ENCODE results near the gene TSPAN11. TPM values are rescaled to one million over a fixed set of nuclear protein-coding genes. Genes with fewer than 3 reads are reported as not detected.

TSPAN11 gene
- total and polyA plus RNA-seq, 12 donors, result 0.30 to 6.2 (median 1.2) TPM

DNA sequence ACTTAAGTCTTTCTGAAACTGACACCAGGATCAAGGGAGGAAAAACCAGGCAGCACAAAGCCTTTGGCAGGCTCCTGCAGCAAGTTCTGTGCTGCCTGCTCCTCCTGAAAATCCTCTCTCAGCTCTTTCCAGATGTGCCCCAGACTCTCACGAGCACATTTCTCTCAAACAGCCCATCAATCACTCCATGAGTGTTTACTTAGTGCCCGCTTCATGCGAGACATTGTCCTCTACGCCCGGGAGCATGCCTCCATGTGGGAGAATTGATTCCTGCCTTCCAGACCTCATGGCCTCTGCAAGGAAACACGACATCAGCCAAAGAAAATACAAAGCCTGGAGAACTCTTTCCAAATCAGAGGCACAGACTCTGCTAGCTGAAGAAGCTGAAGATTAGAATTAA lies 46.5 kb upstream of the TSPAN11 start:
- TF ChIP-seq POLR2A (IDR thresholded peaks at IDR 0.05), result no peak
- TF ChIP-seq, protein P1, sequence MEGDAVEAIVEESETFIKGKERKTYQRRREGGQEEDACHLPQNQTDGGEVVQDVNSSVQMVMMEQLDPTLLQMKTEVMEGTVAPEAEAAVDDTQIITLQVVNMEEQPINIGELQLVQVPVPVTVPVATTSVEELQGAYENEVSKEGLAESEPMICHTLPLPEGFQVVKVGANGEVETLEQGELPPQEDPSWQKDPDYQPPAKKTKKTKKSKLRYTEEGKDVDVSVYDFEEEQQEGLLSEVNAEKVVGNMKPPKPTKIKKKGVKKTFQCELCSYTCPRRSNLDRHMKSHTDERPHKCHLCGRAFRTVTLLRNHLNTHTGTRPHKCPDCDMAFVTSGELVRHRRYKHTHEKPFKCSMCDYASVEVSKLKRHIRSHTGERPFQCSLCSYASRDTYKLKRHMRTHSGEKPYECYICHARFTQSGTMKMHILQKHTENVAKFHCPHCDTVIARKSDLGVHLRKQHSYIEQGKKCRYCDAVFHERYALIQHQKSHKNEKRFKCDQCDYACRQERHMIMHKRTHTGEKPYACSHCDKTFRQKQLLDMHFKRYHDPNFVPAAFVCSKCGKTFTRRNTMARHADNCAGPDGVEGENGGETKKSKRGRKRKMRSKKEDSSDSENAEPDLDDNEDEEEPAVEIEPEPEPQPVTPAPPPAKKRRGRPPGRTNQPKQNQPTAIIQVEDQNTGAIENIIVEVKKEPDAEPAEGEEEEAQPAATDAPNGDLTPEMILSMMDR (IDR thresholded peaks at IDR 0.05), result no peak
- H3K27ac ChIP-seq, result no peak overlapping the region
- intact Hi-C loops (cut with DNase I), result no loop called here
- H3K4me1 ChIP-seq (replicated peaks in 1 of 2), result no peaks in the 10 kb centered on the region
- no peak for DNase-seq
- 14 to 18% (median 16%) methylated on average over 6 of the region's 6 CpGs for WGBS, 4 donors
- H3K36me3 ChIP-seq (replicated peaks in 1 of 2), result no peaks in the 10 kb centered on the region
- no peaks in the 10 kb centered on the region for H3K27me3 ChIP-seq
- H3K9me3 ChIP-seq (replicated peaks in 1 of 3), result no peaks in the 10 kb centered on the region
- H3K4me3 ChIP-seq, result no peak overlapping the region

DNA sequence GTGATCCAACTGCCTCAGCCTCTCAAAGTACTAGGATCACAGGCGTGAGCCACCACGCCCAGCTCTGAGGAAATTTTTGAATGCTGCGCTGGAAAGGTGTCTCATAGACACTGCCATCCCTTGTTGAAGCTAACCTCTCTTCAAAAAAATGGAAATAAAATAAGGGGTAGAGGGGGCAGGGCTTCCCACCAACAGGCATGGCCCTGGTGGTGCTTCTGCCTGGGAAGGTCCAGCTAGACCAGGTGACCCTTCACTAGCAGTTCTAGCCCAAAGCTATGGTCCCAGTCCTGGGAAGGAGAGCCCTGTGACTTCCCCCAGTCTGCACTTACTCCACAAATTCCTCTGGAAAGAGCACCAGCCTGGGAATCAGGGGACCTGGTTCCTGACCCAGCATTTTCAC lies 45.7 kb upstream of the TSPAN11 start:
- 52 to 96% (median 89%) methylated on average over 3 of the region's 3 CpGs for WGBS, 4 donors
- intact Hi-C loops (cut with DNase I), result no loop called here
- TF ChIP-seq POLR2A (IDR thresholded peaks at IDR 0.05), result no peak

DNA sequence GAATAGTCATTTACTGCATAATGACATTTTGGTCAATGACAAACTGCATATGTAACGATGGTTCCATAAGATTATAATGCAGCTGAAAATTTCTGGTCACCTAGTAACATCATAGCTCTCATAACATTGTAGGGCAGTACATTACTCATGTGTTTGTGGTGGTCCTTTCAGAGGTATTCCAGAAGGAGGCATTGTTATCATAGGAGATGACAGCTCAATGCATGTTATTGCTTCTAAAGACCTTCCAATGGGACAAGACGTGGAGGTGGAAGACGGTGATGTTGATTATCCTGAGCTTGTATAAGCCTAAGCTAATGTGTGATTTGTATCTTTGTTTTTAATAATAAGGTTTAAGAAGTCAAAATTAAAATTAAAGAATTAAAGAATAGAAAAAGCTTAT lies 43.8 kb upstream of the TSPAN11 start:
- no peaks in the 10 kb centered on the region for H3K36me3 ChIP-seq (replicated peaks in 1 of 2)
- intact Hi-C loops (cut with DNase I), result no loop called here
- no peak for DNase-seq
- peaks cover 0 to 13% (median 0%) of the 10 kb centered on the region in 3 donors for H3K9me3 ChIP-seq (replicated peaks in 1 of 3)
- H3K4me3 ChIP-seq, result no peak overlapping the region
- TF ChIP-seq, protein P1 (IDR thresholded peaks at IDR 0.05), result no peak
- no peak for TF ChIP-seq POLR2A (IDR thresholded peaks at IDR 0.05)
- H3K27ac ChIP-seq, result no peak overlapping the region
- no peaks in the 10 kb centered on the region for H3K4me1 ChIP-seq (replicated peaks in 1 of 2)
- no peaks in the 10 kb centered on the region for H3K27me3 ChIP-seq
- WGBS, 4 donors, result 62 to 82% (median 67%) methylated on average over 3 of the region's 3 CpGs

More for the DNA sequence above, 45.7 kb upstream of the TSPAN11 start:
- no peak for DNase-seq
- H3K27ac ChIP-seq, result no peak overlapping the region
- no peaks in the 10 kb centered on the region for H3K36me3 ChIP-seq (replicated peaks in 1 of 2)
- H3K9me3 ChIP-seq (replicated peaks in 1 of 3), result no peaks in the 10 kb centered on the region
- H3K27me3 ChIP-seq, result no peaks in the 10 kb centered on the region
- H3K4me1 ChIP-seq (replicated peaks in 1 of 2), result no peaks in the 10 kb centered on the region
- no peak overlapping the region for H3K4me3 ChIP-seq

DNA sequence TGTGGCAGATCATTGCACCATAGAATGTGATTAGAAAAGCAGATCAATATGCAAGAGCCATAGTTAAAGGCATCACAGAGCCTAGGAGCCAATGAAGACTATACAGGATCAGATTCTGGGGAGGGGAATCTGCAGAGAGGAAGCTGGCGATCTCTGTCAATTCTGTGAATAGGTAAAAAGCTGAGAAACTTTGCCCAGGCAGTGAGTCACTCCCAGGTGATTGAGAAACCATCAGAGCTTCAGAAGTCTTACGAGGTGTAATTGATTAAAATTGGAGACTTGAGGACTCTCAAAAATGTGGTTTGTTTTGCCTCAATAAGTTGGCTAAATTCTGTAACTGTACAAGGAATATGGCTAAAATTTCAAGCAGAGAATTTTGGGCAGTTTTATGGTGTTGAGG lies 41.7 kb upstream of the TSPAN11 start:
- no peaks in the 10 kb centered on the region for H3K36me3 ChIP-seq (replicated peaks in 1 of 2)
- WGBS, 4 donors, result 83 to 97% (median 91%) methylated on average over 2 of the region's 2 CpGs
- H3K4me1 ChIP-seq (replicated peaks in 1 of 2), result no peaks in the 10 kb centered on the region
- peaks cover 0 to 21% (median 0%) of the 10 kb centered on the region in 3 donors for H3K9me3 ChIP-seq (replicated peaks in 1 of 3)
- TF ChIP-seq, protein P1 (IDR thresholded peaks at IDR 0.05), result no peak
- no peak for TF ChIP-seq POLR2A (IDR thresholded peaks at IDR 0.05)
- no peaks in the 10 kb centered on the region for H3K27me3 ChIP-seq
- DNase-seq, result no peak
- intact Hi-C loops (cut with DNase I), result no loop called here
- H3K27ac ChIP-seq, result no peak overlapping the region
- H3K4me3 ChIP-seq, result no peak overlapping the region

DNA sequence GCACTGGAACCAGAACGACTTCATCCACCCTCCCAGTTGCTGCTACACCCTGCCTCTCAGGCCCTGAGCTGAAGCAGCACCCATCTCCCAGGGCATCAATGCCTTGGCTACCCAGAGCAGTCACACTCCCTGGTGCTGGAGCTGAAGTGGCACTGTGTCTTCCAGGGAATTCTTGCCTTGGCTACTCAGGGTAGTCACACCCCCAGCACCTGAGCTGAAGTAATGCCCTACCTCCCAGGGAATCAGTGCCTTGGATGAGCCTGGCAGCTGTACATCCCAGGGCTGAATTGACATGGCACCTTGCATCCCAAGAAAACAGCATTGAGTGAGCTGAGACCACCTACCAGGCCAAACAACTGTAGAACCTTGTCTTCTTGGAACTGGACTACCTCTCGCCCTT lies 41.2 kb upstream of the TSPAN11 start:
- WGBS, 4 donors, result 60 to 80% (median 61%) methylated on average over 1 to 2 of the region's 2 CpGs
- H3K4me1 ChIP-seq (replicated peaks in 1 of 2), result no peaks in the 10 kb centered on the region
- H3K4me3 ChIP-seq, result no peak overlapping the region
- H3K36me3 ChIP-seq (replicated peaks in 1 of 2), result no peaks in the 10 kb centered on the region
- TF ChIP-seq, protein P1 (IDR thresholded peaks at IDR 0.05), result no peak
- TF ChIP-seq POLR2A (IDR thresholded peaks at IDR 0.05), result no peak
- H3K27me3 ChIP-seq, result no peaks in the 10 kb centered on the region
- no peak for DNase-seq
- intact Hi-C loops (cut with DNase I), result no loop called here
- peaks cover 0 to 21% (median 0%) of the 10 kb centered on the region in 3 donors for H3K9me3 ChIP-seq (replicated peaks in 1 of 3)
- no peak overlapping the region for H3K27ac ChIP-seq

All from adrenal gland (tissue), 12 donors.